ENCODE results near the gene DNASE2B. TPM values are rescaled to one million over a fixed set of nuclear protein-coding genes. Genes with fewer than 3 reads are reported as not detected.
A peak's percentile ranks its signal among the peaks of the same experiment; 100 is the strongest.
"Not testable (repeated sequence)": the region's sequence is repeated elsewhere in the genome, so short reads cannot be mapped to it uniquely, and the experiment has no call there.

DNASE2B gene
- total RNA-seq, 1 donor from 2014 or later = 21.7 TPM

GRCh38 chr1:84436876-84437655 lies 38.8 kb downstream of the DNASE2B start:
- peak overlapping the region; percentile 12 for H3K4me3 ChIP-seq
- ATAC-seq = peak; percentile 78
- H3K9me3 ChIP-seq = no peaks in the 10 kb centered on the region
- peaks cover 6% of the 10 kb centered on the region for H3K4me1 ChIP-seq
- no peak for DNase-seq
- TF ChIP-seq, protein P1, sequence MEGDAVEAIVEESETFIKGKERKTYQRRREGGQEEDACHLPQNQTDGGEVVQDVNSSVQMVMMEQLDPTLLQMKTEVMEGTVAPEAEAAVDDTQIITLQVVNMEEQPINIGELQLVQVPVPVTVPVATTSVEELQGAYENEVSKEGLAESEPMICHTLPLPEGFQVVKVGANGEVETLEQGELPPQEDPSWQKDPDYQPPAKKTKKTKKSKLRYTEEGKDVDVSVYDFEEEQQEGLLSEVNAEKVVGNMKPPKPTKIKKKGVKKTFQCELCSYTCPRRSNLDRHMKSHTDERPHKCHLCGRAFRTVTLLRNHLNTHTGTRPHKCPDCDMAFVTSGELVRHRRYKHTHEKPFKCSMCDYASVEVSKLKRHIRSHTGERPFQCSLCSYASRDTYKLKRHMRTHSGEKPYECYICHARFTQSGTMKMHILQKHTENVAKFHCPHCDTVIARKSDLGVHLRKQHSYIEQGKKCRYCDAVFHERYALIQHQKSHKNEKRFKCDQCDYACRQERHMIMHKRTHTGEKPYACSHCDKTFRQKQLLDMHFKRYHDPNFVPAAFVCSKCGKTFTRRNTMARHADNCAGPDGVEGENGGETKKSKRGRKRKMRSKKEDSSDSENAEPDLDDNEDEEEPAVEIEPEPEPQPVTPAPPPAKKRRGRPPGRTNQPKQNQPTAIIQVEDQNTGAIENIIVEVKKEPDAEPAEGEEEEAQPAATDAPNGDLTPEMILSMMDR (IDR thresholded peaks at IDR 0.05) = no peak
- H3K27me3 ChIP-seq = no peaks in the 10 kb centered on the region
- H3K36me3 ChIP-seq = no peaks in the 10 kb centered on the region
- H3K27ac ChIP-seq = peak overlapping the region; percentile 47
- intact Hi-C loops (cut with DNase I) = loop anchor here (10.0 kb wide), 1 partner anchor 302 kb away; no protein-coding TSS in a partner anchor

DNA sequence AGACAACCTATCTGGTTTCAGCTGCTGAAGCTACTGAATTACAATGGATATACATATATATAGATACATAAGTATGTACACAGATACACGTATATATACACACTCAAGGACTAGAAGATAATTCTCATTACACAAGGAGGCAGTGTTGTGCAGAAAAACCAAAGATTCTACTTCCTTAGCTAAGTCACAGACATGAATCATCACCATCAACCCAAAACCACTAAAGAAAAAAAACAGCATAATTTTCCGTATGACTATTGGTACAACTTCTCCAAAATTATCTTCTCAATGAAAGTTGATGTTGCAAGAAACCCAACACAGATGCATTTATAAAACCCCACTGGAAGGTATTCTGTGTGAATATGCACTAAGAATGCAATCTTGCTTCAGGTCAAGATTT lies 44.0 kb downstream of the DNASE2B start:
- peak; percentile 95 for ATAC-seq
- intact Hi-C loops (cut with DNase I) = no loop called here

GRCh38 chr1:84442747-84443646 lies 44.7 kb downstream of the DNASE2B start:
- H3K27me3 ChIP-seq; H3K27ac ChIP-seq; DNase-seq; intact Hi-C loops (cut with DNase I); H3K4me3 ChIP-seq; H3K4me1 ChIP-seq; H3K36me3 ChIP-seq; H3K9me3 ChIP-seq; ATAC-seq: not testable (repeated sequence)

More for the DNA sequence above, 44.0 kb downstream of the DNASE2B start:
- Histone ChIP-seq H3K27me3 (no peaks in the 10 kb centered on the region), H3K4me3 (no peak overlapping the region), H3K4me1 (no peaks in the 10 kb centered on the region), H3K9me3 (no peaks in the 10 kb centered on the region), H3K27ac (no peak overlapping the region), H3K36me3 (no peaks in the 10 kb centered on the region)
- TF ChIP-seq, protein P1 (IDR thresholded peaks at IDR 0.05) = peak; percentile 50
- no peak for DNase-seq

DNA sequence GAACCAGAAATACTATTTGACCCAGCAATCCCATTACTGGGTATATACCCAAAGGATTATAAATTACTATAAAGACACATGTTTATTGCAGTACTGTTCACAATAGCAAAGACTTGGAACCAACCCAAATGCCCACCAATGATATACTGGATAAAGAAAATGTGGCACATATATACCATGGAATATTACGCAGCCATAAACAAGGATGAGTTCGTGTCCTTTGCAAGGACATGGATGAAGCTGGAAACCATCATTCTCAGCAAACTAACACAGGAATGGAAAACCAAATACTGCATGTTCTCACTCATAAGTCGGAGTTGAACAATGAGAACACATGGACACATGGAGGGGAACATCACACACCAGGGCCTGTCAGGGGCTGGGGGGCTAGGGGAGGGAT lies 50.4 kb downstream of the DNASE2B start:
- H3K4me1 ChIP-seq; H3K4me3 ChIP-seq; DNase-seq; intact Hi-C loops (cut with DNase I); H3K27ac ChIP-seq; ATAC-seq; H3K9me3 ChIP-seq; H3K27me3 ChIP-seq; H3K36me3 ChIP-seq: not testable (repeated sequence)

- no peak for DNase-seq
- TF ChIP-seq, protein P1 (IDR thresholded peaks at IDR 0.05) = no peak
- peak; percentile 75 for ATAC-seq
- intact Hi-C loops (cut with DNase I) = no loop called here
- no peaks in the 10 kb centered on the region for H3K27me3 ChIP-seq
- H3K4me3 ChIP-seq = no peak overlapping the region
- no peak overlapping the region for H3K27ac ChIP-seq
- H3K36me3 ChIP-seq = no peaks in the 10 kb centered on the region
- H3K9me3 ChIP-seq = no peaks in the 10 kb centered on the region
- H3K4me1 ChIP-seq = no peaks in the 10 kb centered on the region
These were observed 52.6 kb downstream of the DNASE2B start for GRCh38 chr1:84450910-84451309.

- H3K4me1 ChIP-seq = no peaks in the 10 kb centered on the region
- no peak overlapping the region for H3K4me3 ChIP-seq
- intact Hi-C loops (cut with DNase I) = no loop called here
- H3K27me3 ChIP-seq = no peaks in the 10 kb centered on the region
- no peak overlapping the region for H3K27ac ChIP-seq
- ATAC-seq = no peak
- no peak for DNase-seq
- TF ChIP-seq, protein P1 (IDR thresholded peaks at IDR 0.05) = no peak
- no peaks in the 10 kb centered on the region for H3K9me3 ChIP-seq
- H3K36me3 ChIP-seq = no peaks in the 10 kb centered on the region
These were observed 54.2 kb downstream of the DNASE2B start for GRCh38 chr1:84452436-84452835.
